Measurements from ENCODE around the gene EMID1.

The EMID1 gene

GRCh38 chr22:29269731-29270474 is 64.2 kb downstream of the EMID1 start:
- peak overlapping the region; percentile 90 for H3K4me3 ChIP-seq (ENCODE audit: low read depth, low read length)
- TF ChIP-seq CTCF (IDR thresholded peaks at IDR 0.05; ENCODE audit: low read depth, low read length), result no peak

GRCh38 chr22:29270475-29271271 is 65.0 kb downstream of the EMID1 start:
- H3K4me3 ChIP-seq (ENCODE audit: low read depth, low read length), result peak overlapping the region; percentile 90
- TF ChIP-seq CTCF (IDR thresholded peaks at IDR 0.05; ENCODE audit: low read depth, low read length), result no peak

GRCh38 chr22:29272624-29273023 is 66.9 kb downstream of the EMID1 start:
- no peak overlapping the region for H3K4me3 ChIP-seq (ENCODE audit: low read depth, low read length)
- TF ChIP-seq CTCF (IDR thresholded peaks at IDR 0.05; ENCODE audit: low read depth, low read length), result no peak

- TF ChIP-seq CTCF (IDR thresholded peaks at IDR 0.05; ENCODE audit: low read depth, low read length), result no peak
Observed at GRCh38 chr22:29275167-29275566, 69.5 kb downstream of the EMID1 start.

GRCh38 chr22:29275819-29276565 is 70.3 kb downstream of the EMID1 start:
- TF ChIP-seq CTCF (IDR thresholded peaks at IDR 0.05; ENCODE audit: low read depth, low read length), result no peak
- no peak overlapping the region for H3K4me3 ChIP-seq (ENCODE audit: low read depth, low read length)

More at GRCh38 chr22:29275167-29275566, 69.5 kb downstream of the EMID1 start:
- no peak overlapping the region for H3K4me3 ChIP-seq (ENCODE audit: low read depth, low read length)

GRCh38 chr22:29277927-29278326 is 72.2 kb downstream of the EMID1 start:
- H3K4me3 ChIP-seq (ENCODE audit: low read depth, low read length), result no peak overlapping the region
- no peak for TF ChIP-seq CTCF (IDR thresholded peaks at IDR 0.05; ENCODE audit: low read depth, low read length)

Measured in WI38 (cell line).